ENCODE data around the gene DPH7.
"Not testable (repeated sequence)": the region's sequence is repeated elsewhere in the genome, so short reads cannot be mapped to it uniquely, and the experiment has no call there.

Gene DPH7

DNA sequence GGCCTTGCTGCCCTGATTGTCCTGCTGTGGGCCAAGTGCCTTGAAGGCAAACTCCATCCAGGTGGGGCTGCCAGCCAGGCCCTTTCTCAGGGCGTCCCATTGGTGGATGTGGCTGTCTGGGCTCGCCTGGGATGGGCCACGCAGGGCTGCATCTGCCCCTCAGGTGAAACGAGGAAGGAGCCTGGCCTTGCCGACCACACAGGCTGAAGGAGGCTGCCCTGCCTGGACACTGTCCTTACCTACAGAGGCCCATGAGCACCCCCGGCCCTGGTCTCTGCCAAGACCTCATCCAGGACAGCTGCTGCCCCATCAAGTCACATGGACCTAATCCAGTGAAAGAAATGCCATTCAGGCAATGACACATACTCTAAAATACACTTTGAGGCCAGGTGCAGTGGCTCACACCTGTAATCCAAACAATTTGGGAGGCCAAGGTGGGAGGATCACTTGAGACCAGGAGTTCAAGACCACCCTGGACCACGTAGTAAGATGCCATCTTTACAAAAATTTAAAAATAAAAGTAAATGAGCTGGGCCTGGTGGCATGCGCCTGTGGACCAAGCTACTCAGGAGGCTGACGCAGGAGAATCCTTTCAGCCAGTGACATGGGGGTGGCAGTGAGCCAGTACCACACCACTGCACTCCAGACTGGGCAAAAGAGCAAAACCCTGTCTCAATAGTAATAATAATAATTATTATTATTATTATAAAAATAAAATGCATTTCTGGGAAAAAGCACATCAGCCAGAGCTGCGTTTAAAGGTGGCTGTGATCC is 62.4 kb downstream of the DPH7 start:
- no peak for DNase-seq

DNA sequence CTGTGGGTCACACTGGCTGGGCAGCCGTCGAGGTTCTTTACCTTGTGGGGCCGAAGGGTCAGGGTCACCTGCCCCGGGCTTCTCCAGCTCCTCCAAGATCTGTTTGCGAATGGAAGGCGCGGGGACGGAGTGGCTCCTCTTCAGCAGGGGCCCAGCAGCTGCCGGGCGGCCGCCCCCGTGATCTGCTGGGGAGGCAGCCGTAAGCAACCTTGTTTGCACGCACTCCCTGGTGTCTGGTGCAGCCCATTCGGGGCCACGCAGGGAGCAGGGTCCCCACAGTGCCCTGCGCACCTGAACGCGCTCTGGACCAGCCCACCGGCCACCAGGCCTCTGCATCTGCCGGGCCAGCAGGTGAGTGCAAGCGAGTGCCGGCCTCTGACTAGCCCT is 63.4 kb downstream of the DPH7 start:
- no peak for DNase-seq

DNA sequence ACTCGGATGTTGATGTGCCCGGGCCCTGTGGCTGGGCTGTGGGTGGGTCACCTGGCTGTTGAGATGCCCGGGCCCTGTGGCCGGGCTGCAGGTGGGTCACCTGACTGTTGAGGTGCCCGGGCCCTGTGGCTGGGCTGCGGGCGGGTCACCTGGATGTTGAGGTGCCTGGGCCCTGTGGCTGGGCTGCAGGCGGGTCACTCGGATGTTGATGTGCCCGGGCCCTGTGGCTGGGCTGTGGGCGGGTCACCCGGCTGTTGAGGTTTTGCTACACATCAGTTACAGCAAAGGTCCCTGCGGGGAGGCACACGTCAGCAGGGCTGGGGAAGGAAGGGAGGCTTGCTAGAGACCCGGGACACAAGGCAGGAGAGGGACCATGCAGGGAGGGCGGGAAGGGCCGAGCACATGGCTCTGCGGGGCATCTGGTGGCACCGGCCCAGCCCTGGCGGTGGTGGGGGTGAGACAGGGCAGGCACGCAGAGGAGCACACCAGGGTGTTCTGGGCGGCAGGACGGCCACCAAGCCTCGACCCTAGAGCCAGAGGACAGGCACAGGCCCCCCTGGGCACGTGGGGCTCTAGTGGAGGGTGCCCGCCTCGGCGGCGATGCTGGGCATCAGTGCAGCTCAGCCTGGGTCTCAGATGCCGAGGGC is 63.9 kb downstream of the DPH7 start:
- no peak for DNase-seq

DNA sequence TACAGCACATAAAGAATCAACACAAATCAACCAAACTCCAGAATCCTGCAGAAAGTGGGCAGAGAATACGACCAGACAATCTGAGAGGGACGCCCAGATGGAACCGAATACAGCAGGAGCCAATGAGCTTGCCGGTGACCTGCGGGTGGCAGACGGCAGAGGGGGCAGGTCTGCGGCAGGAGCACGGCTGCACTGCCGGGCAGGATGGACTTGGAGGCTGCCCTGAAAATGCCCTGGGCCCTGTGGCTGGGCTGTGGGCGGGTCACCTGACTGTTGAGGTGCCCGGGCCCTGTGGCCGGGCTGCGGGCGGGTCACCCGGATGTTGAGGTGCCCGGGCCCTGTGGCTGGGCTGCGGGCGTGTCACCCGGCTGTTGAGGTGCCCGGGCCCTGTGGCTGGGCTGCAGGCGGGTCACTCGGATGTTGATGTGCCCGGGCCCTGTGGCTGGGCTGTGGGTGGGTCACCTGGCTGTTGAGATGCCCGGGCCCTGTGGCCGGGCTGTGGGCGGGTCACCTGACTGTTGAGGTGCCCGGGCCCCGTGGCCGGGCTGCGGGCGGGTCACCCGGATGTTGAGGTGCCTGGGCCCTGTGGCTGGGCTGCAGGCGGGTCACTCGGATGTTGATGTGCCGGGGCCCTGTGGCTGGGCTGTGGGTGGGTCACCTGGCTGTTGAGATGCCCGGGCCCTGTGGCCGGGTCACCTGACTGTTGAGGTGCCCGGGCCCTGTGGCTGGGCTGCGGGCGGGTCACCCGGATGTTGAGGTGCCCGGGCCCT is 64.7 kb downstream of the DPH7 start:
- not testable (repeated sequence) for DNase-seq

DNA sequence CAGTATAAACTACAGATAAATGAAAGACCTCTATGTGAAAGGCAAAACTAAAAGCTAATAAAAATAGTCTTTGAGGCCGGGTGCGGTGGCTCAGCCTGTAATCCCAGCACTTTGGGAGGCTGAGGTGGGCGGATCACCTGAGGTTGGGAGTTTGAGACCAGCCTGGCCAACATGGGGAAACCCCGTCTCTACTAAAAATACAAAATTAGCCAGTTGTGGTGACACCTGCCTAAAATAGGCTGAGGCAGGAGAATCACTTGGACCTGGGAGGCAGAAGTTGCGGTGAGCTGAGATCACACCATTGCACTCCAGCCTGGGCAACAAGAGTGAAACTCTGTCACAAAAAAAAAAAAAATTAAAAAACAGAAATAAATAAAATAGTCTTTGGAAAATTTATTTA is 65.6 kb downstream of the DPH7 start:
- not testable (repeated sequence) for DNase-seq

DNA sequence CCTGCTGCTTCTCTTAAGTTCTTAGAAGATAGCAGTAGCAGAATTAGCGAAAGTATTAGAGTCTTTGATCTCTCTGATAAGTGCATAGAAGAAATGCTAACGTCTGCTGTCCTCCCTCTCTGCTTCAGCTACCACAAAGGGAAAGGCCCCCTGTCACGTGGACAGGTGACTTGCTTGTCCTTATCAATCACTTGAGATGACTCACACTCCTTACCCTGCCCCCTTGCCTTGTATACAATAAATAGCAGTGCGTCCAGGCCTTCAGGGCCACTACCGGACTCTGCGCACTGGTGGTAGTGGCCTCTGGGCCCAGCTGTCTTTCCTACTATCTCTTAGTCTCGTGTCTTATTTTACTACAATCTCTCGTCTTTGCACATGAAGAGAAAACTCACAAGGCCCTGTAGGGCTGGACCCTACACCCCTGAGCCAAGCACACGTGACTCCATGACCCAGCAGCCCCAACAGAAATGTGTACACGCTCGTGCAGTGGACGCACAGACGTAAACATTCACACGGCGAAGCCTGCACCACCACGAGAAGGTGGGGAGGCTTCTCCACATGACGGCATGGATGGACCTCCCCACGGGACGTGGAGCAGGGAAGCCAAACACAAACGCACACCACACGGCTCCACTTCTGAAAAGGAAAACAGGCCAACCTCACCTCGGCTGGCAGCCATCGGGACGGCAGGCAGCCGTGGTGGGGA is 66.8 kb downstream of the DPH7 start:
- DNase-seq = no peak

DNA sequence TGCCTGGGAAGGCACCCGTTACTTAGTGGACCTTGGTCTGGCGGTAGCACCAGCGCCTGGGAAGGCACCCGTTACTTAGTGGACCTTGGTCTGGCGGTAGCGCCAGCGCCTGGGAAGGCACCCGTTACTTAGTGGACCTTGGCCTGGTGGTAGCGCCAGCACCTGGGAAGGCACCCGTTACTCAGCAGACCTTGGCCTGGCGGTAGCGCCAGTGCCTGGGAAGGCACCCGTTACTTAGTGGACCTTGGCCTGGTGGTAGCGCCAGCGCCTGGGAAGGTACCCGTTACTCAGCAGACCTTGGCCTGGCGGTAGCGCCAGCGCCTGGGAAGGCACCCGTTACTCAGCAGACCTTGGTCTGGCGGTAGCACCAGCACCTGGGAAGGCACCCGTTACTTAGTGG is 67.6 kb downstream of the DPH7 start:
- not testable (repeated sequence) for DNase-seq

DNA sequence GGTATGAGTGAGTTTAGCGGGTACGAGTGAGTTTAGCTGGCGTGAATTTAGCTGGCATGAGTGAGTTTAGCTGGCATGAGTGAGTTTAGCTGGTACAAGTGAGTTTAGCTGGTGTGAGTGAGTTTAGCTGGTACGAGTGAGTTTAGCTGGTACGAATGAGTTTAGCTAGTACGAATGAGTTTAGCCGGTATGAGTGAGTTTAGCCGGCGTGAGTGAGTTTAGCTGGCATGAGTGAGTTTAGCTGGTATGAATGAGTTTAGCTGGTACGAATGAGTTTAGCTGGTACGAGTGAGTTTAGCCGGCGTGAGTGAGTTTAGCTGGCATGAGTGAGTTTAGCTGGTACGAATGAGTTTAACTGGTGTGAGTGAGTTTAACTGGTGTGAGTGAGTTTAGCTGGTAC is 69.5 kb downstream of the DPH7 start:
- DNase-seq = no peak

DNA sequence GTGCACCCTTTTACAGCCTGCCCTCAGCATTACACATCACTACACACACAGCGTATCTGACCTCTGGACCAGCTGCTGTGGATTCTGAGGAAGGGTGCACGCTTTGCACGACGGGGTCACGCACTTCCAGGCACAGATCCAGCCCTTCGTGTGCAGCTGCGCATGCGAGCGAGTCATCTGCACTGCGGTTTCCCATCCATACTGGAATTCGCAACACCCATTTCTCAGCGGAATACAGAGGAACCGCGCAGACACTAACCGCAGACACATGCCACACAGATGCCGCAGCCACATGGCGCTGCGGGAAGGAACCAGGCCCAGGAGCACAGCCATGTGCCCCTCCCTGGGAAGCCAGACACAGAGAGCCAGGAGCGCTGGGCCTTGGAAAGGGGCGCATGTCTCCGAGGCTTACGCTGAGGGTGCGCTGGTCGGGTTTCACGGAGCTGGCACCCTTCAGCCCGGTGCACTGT is 72.0 kb downstream of the DPH7 start:
- no peak for DNase-seq

DNA sequence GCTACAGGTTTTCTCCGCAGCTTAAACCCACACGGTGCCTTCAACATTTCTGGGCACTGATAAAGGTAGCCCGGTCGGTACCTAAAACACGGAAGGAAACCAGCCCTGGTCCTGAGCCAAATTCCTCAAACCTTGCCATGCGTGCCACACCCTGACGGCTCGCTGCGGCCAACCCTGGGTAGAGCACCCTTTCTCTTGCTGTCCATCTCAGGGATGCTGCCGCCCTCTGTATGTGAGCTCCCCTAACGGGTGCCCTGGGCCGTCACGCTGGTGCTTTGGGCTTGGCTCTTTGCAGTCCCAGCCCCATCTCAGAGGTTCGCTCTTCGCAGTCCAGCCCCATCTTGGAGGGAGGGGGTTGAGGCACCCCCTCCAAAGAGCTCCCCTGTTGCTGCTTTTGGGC is 72.5 kb downstream of the DPH7 start:
- no peak for DNase-seq

DNA sequence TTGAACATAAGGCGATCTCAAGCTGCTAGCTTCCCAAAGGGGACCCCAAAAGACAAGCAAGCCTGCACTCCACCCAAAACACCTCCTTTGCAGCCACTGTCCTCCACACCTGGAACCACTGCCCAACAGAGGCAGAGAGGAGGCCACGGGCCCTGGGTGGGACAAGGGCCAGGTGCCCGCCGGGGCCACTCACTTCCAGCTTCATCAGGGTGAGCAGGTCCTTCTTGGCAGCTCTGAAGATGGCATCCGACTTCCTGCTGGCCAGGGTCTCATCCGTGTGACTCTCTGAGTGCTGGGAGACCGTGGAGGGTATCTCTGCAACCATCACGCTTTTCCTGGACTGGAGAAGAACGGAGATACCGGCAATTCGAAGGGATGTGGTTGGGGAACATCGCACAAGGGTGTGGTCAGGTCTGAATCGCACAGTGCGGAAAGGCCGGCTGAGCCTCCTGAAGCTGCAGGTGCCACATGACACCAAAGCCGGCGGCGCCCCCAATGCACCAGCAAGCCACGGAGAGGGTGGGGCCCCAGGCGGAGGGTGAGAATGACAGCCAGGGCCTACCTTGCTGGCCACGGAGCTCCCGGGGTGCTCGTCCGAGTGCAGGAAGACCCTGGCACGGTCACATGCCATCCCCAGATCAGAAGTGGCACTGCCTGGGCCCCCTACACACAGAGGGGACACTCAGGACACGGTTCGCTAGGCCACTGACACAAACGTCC is 73.1 kb downstream of the DPH7 start:
- no peak for DNase-seq
